DOHH2 (cell line): ENCODE measurements around the gene PPP4R2.

Experiments used
- H3F3A ChIP-seq: fragments of 200-600 bp; sonication (generic), shearing (Covaris generic); 2 replicates; pipeline ENCODE4 v1.6.0; 2016; ENCODE audit warnings: antibody characterized with exemption, mild to moderate bottlenecking; ENCODE audit not compliant: control insufficient read depth, insufficient read depth
- H3K27ac ChIP-seq: fragments of 200-600 bp; sonication (generic); 2 replicates; pipeline ENCODE4 v1.5.1; 2014; ENCODE audit warnings: low read depth, mild to moderate bottlenecking, low read length, moderate library complexity
- H3K27me3 ChIP-seq: fragments of 200-600 bp; sonication (generic); 2 replicates; pipeline ENCODE4 v1.6.1; 2014; ENCODE audit warnings: mild to moderate bottlenecking, low read length, mixed read lengths; ENCODE audit not compliant: control insufficient read depth
- H3K36me3 ChIP-seq: fragments of 200-600 bp; sonication (generic); 2 replicates; pipeline ENCODE4 v1.6.1; 2014; ENCODE audit warnings: mild to moderate bottlenecking, low read length, moderate library complexity, mixed read lengths; ENCODE audit not compliant: control insufficient read depth
- H3K4me1 ChIP-seq: fragments of 200-600 bp; sonication (generic); 2 replicates; pipeline ENCODE4 v1.6.1; 2014; ENCODE audit warnings: mild to moderate bottlenecking, low read length, mixed read lengths; ENCODE audit not compliant: control insufficient read depth
- H3K4me2 ChIP-seq: fragments of 200-600 bp; sonication (generic); 2 replicates; pipeline ENCODE4 v1.6.0; 2014; ENCODE audit warnings: mild to moderate bottlenecking, low read length, moderate library complexity
- H3K4me3 ChIP-seq: fragments of 200-600 bp; sonication (generic); 2 replicates; pipeline ENCODE4 v1.5.1; 2014; ENCODE audit warnings: mild to moderate bottlenecking, low read length, mixed read lengths
- H3K79me2 ChIP-seq: fragments of 200-600 bp; sonication (generic); 2 replicates; pipeline ENCODE4 v1.6.1; 2014; ENCODE audit warnings: mild to moderate bottlenecking, low read length, mixed read lengths; ENCODE audit not compliant: control insufficient read depth
- H3K9me2 ChIP-seq: fragments of 200-600 bp; sonication (generic); replicated peaks from 2 replicates; pipeline ENCODE4 v1.6.1; 2014; ENCODE audit warnings: mild to moderate bottlenecking, low read length, mixed read lengths; ENCODE audit not compliant: control insufficient read depth
- H3K9me3 ChIP-seq: fragments of 200-600 bp; sonication (generic); 2 replicates; pipeline ENCODE4 v1.6.1; 2014; ENCODE audit warnings: antibody characterized with exemption, low read length, mixed read lengths; ENCODE audit not compliant: control insufficient read depth, insufficient read depth
- H4K20me1 ChIP-seq: fragments of 200-600 bp; sonication (generic); 2 replicates; pipeline ENCODE4 v1.6.0; 2014; ENCODE audit warnings: low read depth, mild to moderate bottlenecking, antibody characterized with exemption, low read length, moderate library complexity; ENCODE audit not compliant: control insufficient read depth, insufficient read depth
- CTCF ChIP-seq: fragments of 200-600 bp; sonication (generic); IDR thresholded peaks from one replicate; pipeline ENCODE4 v1.5.1; 2014; ENCODE audit warnings: antibody characterized with exemption, mild to moderate bottlenecking, low read depth, low read length; ENCODE audit not compliant: poor library complexity, severe bottlenecking
- EZH2phosphoT487 ChIP-seq: fragments of 200-600 bp; sonication (generic); IDR thresholded peaks from 2 replicates; pipeline ENCODE4 v1.6.1; 2017; ENCODE audit warnings: borderline replicate concordance, mild to moderate bottlenecking, antibody characterized with exemption, low read length, moderate library complexity, mixed read lengths

The PPP4R2 gene

GRCh38 chr3:72982609-72983366 is 13.8 kb upstream of the PPP4R2 start:
- TF ChIP-seq CTCF (no peak), EZH2phosphoT487 (no peak)
- no peak overlapping the region for H3K4me2 ChIP-seq

GRCh38 chr3:72985576-72985975 is 11.0 kb upstream of the PPP4R2 start:
- no peaks in the 10 kb centered on the region for H3K9me2 ChIP-seq
- no peaks in the 10 kb centered on the region for H3K79me2 ChIP-seq
- no peaks in the 10 kb centered on the region for H3F3A ChIP-seq
- no peaks in the 10 kb centered on the region for H3K36me3 ChIP-seq
- no peak overlapping the region for H3K4me2 ChIP-seq
- no peaks in the 10 kb centered on the region for H4K20me1 ChIP-seq
- TF ChIP-seq CTCF (no peak), EZH2phosphoT487 (no peak)
- H3K27me3 ChIP-seq = no peaks in the 10 kb centered on the region
- H3K27ac ChIP-seq = no peak overlapping the region
- H3K4me1 ChIP-seq = no peaks in the 10 kb centered on the region
- H3K4me3 ChIP-seq = no peak overlapping the region
- peaks cover 4% of the 10 kb centered on the region; the same call in 1 of the 2 replicates for H3K9me3 ChIP-seq

More at GRCh38 chr3:72982609-72983366, 13.8 kb upstream of the PPP4R2 start:
- Histone ChIP-seq H4K20me1 (no peaks in the 10 kb centered on the region), H3F3A (no peaks in the 10 kb centered on the region), H3K4me3 (no peak overlapping the region), H3K9me2 (no peaks in the 10 kb centered on the region), H3K36me3 (no peaks in the 10 kb centered on the region), H3K4me1 (no peaks in the 10 kb centered on the region), H3K79me2 (no peaks in the 10 kb centered on the region), H3K27ac (no peak overlapping the region), H3K9me3 (peaks cover 4% of the 10 kb centered on the region; the same call in 1 of the 2 replicates), H3K27me3 (no peaks in the 10 kb centered on the region)

- no peak overlapping the region for H3K4me3 ChIP-seq
Observed at GRCh38 chr3:72990701-72991395, 5.8 kb upstream of the PPP4R2 start.

More at GRCh38 chr3:72990701-72991395, 5.8 kb upstream of the PPP4R2 start:
- no peaks in the 10 kb centered on the region for H3K9me2 ChIP-seq
- no peaks in the 10 kb centered on the region for H3K36me3 ChIP-seq
- no peaks in the 10 kb centered on the region for H3K79me2 ChIP-seq
- H3F3A ChIP-seq = no peaks in the 10 kb centered on the region
- H3K4me2 ChIP-seq = no peak overlapping the region
- H3K27ac ChIP-seq = no peak overlapping the region
- no peaks in the 10 kb centered on the region for H3K9me3 ChIP-seq
- H3K27me3 ChIP-seq = no peaks in the 10 kb centered on the region
- no peaks in the 10 kb centered on the region; the same call in 1 of the 2 replicates for H3K4me1 ChIP-seq
- H4K20me1 ChIP-seq = no peaks in the 10 kb centered on the region
- no peak for TF ChIP-seq CTCF
- no peak for TF ChIP-seq EZH2phosphoT487
